SK-N-SH (cell line): ENCODE results near the gene HOXB5. TPM values are rescaled to one million over a fixed set of nuclear protein-coding genes. Genes with fewer than 3 reads are reported as not detected.

ENCODE experiments used
- CTCF ChIA-PET: fragments of 300-600, 350-600 bp; formaldehyde crosslinking; extraction: SDS; loops from one replicate; lab custom pipeline; 2021; lab: Yijun Ruan, JAX
- POLR2A ChIA-PET: fragments of 350-600 bp; sonication (Branson Sonifier 250); formaldehyde crosslinking; extraction: SDS; loops from one replicate; lab custom pipeline; 2020; ENCODE audit warnings: antibody characterized with exemption, inconsistent platforms; lab: Yijun Ruan, JAX
- DNase-seq: peaks from one replicate; pipeline ENCODE4 v3.0.0; 2012
- H2AFZ ChIP-seq: fragments of 200-600 bp; sonication (generic); 2 replicates; pipeline ENCODE4 v1.8.1; 2016; ENCODE audit warnings: antibody characterized with exemption, mild to moderate bottlenecking, low read depth
- H3F3A ChIP-seq: fragments of 200-600 bp; sonication (generic); replicated peaks from 2 replicates; pipeline ENCODE3; 2016; ENCODE audit warnings: antibody characterized with exemption, mild to moderate bottlenecking; ENCODE audit not compliant: insufficient read depth
- H3K27ac ChIP-seq, 2 experiments: fragments of 200-500 bp in 1 of 2; fragments of 200-600 bp in 1 of 2; sonication (Bioruptor generic) in 1 of 2; sonication (generic), shearing (Covaris generic) in 1 of 2; 2 replicates each; pipeline versions ENCODE4 v1.5.1 to v1.6.1; 2014 to 2016; ENCODE audit warnings: low read depth in 2 of 2, inconsistent platforms in 1 of 2, low read length in 1 of 2, mild to moderate bottlenecking in 1 of 2, mixed read lengths in 1 of 2
- H3K27me3 ChIP-seq: fragments of 200-600 bp; sonication (generic), shearing (Covaris generic); 2 replicates; pipeline ENCODE4 v1.6.1; 2016; ENCODE audit warnings: mixed run types; ENCODE audit not compliant: insufficient read depth
- H3K36me3 ChIP-seq, 2 experiments: fragments of 200-500 bp in 1 of 2; fragments of 200-600 bp in 1 of 2; sonication (Bioruptor generic) in 1 of 2; sonication (generic) in 1 of 2; replicated peaks in 1 of 2; 2 replicates each; pipeline versions ENCODE3 to v1.5.1; 2014 to 2016; ENCODE audit warnings: low read length in 1 of 2, mild to moderate bottlenecking in 1 of 2; ENCODE audit not compliant: insufficient read depth in 2 of 2, control insufficient read depth in 1 of 2
- H3K4me1 ChIP-seq, 2 experiments: fragments of 200-500 bp in 1 of 2; fragments of 200-600 bp in 1 of 2; sonication (Bioruptor generic) in 1 of 2; sonication (generic), shearing (Covaris generic) in 1 of 2; 2 replicates each; pipeline versions ENCODE4 v1.5.1 to v1.6.1; 2014 to 2016; ENCODE audit warnings: low read depth in 1 of 2, low read length in 1 of 2, mixed run types in 1 of 2; ENCODE audit not compliant: insufficient read depth in 2 of 2, control insufficient read depth in 1 of 2
- H3K4me2 ChIP-seq: fragments of 200-600 bp; sonication (generic), shearing (Covaris generic); 2 replicates; pipeline ENCODE4 v1.6.1; 2017; ENCODE audit warnings: mixed run types
- H3K4me3 ChIP-seq, 2 experiments: fragments of 200-500 bp in 1 of 2; fragments of 200-600 bp in 1 of 2; sonication (Bioruptor generic) in 1 of 2; sonication (generic), shearing (Covaris generic) in 1 of 2; 2 replicates each; pipeline versions ENCODE4 v1.5.1 to v1.8.1; 2014 to 2016; ENCODE audit warnings: low read depth in 2 of 2, inconsistent platforms in 1 of 2, low read length in 1 of 2, mild to moderate bottlenecking in 1 of 2, mixed read lengths in 1 of 2, moderate library complexity in 1 of 2
- H3K79me2 ChIP-seq: fragments of 200-600 bp; sonication (generic); 2 replicates; pipeline ENCODE4 v1.8.1; 2017; ENCODE audit warnings: mild to moderate bottlenecking; ENCODE audit not compliant: insufficient read depth
- H3K9ac ChIP-seq: fragments of 200-600 bp; sonication (generic); 2 replicates; pipeline ENCODE4 v1.6.1; 2017; ENCODE audit warnings: mixed run types
- H3K9me2 ChIP-seq: fragments of 200-600 bp; sonication (generic); 2 replicates; pipeline ENCODE4 v1.6.1; 2017; ENCODE audit warnings: mixed run types
- H3K9me3 ChIP-seq: fragments of 200-600 bp; sonication (generic); 2 replicates; pipeline ENCODE4 v1.6.1; 2017; ENCODE audit warnings: mixed run types, mild to moderate bottlenecking, moderate library complexity
- H4K20me1 ChIP-seq: fragments of 200-600 bp; sonication (generic); 2 replicates; pipeline ENCODE4 v1.6.1; 2017; ENCODE audit warnings: mild to moderate bottlenecking, mixed run types; ENCODE audit not compliant: insufficient read depth
- CTCF ChIP-seq: fragments of 200-600 bp; sonication (generic); IDR thresholded peaks from 2 replicates; pipeline ENCODE4 v1.6.1; 2017; ENCODE audit warnings: antibody characterized with exemption, mild to moderate bottlenecking, moderate library complexity
- EP300 ChIP-seq, 2 experiments: IDR thresholded peaks; 2 replicates each; pipeline versions ENCODE4 v1.4.0 to v1.6.1; 2012; ENCODE audit warnings: borderline replicate concordance in 1 of 2, low read depth in 1 of 2, low read length in 1 of 2
- FOSL2 ChIP-seq: IDR thresholded peaks from 2 replicates; pipeline ENCODE4 v1.4.0; 2012; ENCODE audit warnings: low read depth, mild to moderate bottlenecking, moderate library complexity, borderline replicate concordance
- MEF2A ChIP-seq: IDR thresholded peaks from 2 replicates; pipeline ENCODE4 v1.4.0; 2012; ENCODE audit warnings: low read depth, borderline replicate concordance
- MXI1 ChIP-seq: IDR thresholded peaks from 2 replicates; pipeline ENCODE4 v1.6.1; 2012; ENCODE audit warnings: mild to moderate bottlenecking, low read depth, low read length, improper control_type of control experiment
- NFIC ChIP-seq: IDR thresholded peaks from 2 replicates; pipeline ENCODE4 v1.4.0; 2012; ENCODE audit warnings: borderline replicate concordance
- POLR2AphosphoS5 ChIP-seq: IDR thresholded peaks from 2 replicates; pipeline ENCODE4 v1.6.1; 2012; ENCODE audit warnings: low read depth, low read length
- RAD21 ChIP-seq: IDR thresholded peaks from 2 replicates; pipeline ENCODE4 v1.6.1; 2012; ENCODE audit warnings: mild to moderate bottlenecking, low read length
- REST ChIP-seq: IDR thresholded peaks from 2 replicates; pipeline ENCODE4 v1.6.1; 2012; ENCODE audit warnings: mild to moderate bottlenecking, low read depth, low read length, moderate library complexity
- RFX5 ChIP-seq: IDR thresholded peaks from 2 replicates; pipeline ENCODE4 v1.6.1; 2012; ENCODE audit warnings: mild to moderate bottlenecking, improper control_type of control experiment, low read length
- RXRA ChIP-seq: IDR thresholded peaks from 2 replicates; pipeline ENCODE4 v1.4.0; 2012; ENCODE audit warnings: low read depth, mild to moderate bottlenecking, borderline replicate concordance
- SIN3A ChIP-seq: IDR thresholded peaks from 2 replicates; pipeline ENCODE4 v1.6.1; 2012; ENCODE audit warnings: low read depth, mild to moderate bottlenecking, low read length, moderate library complexity, borderline replicate concordance
- SMC3 ChIP-seq: IDR thresholded peaks from 2 replicates; pipeline ENCODE4 v1.6.1; 2012; ENCODE audit warnings: low read depth, low read length, improper control_type of control experiment
- TAF1 ChIP-seq: IDR thresholded peaks from 2 replicates; pipeline ENCODE4 v1.6.1; 2012; ENCODE audit warnings: low read depth, mild to moderate bottlenecking, low read length, moderate library complexity, borderline replicate concordance
- TEAD4 ChIP-seq: IDR thresholded peaks from 2 replicates; pipeline ENCODE4 v1.4.0; 2012; ENCODE audit warnings: mild to moderate bottlenecking, borderline replicate concordance; ENCODE audit not compliant: insufficient read depth
- WGBS: methylation state at CpG from one replicate; pipeline ENCODE4 v1.1.6; 2017; ENCODE audit warnings: low lambda C conversion rate; 5-methylcytosine and 5-hydroxymethylcytosine counted together
- polyA plus RNA-seq, 3 experiments: library from polyadenylated mRNA; depleted of rRNA; stranded (reverse); fragments of >200 nt; gene quantifications; 2 replicates each; pipeline ENCODE4 v1.2.3, GENCODE V29; 2012
- TF ChIP-seq, protein P1 (sequence below): fragments of 150-350 bp; IDR thresholded peaks from 2 replicates; pipeline ENCODE4 v1.6.1; 2017; ENCODE audit warnings: antibody characterized with exemption, low read length, low read depth, borderline replicate concordance
- TF ChIP-seq, protein P2 (sequence below): IDR thresholded peaks from 2 replicates; pipeline ENCODE4 v1.4.0; 2012; ENCODE audit warnings: low read depth
- TF ChIP-seq, protein P3 (sequence below): IDR thresholded peaks from 2 replicates; pipeline ENCODE4; 2012

HOXB5 gene
- polyA plus RNA-seq, 1 of the 3 experiments (the other 2 are of a cell fraction) = not detected

GRCh38 chr17:48627623-48628521 is 34.3 kb upstream of the HOXB5 start:
- Histone ChIP-seq H3K9me2 (no peaks in the 10 kb centered on the region), H3K27ac (no peak overlapping the region), H3K79me2 (no peaks in the 10 kb centered on the region), H4K20me1 (peaks cover 3% of the 10 kb centered on the region; the same call in 1 of the 2 replicates), H3K9me3 (no peaks in the 10 kb centered on the region), H3K4me1 (no peaks in the 10 kb centered on the region), H3F3A (no peaks in the 10 kb centered on the region), H3K27me3 (peaks cover 98% of the 10 kb centered on the region)
- DNase-seq = no peak
- CTCF ChIA-PET = interaction anchor here (1.1 to 7.6 kb wide), 7 partner anchors 8 to 257 kb away, joined by 3 to 50 read pairs (median 4); no protein-coding TSS in a partner anchor
- 15% methylated on average over 27 of the region's 27 CpGs for WGBS
- TF ChIP-seq SMC3 (no peak), TEAD4 (no peak), TAF1 (no peak), FOSL2 (no peak), RXRA (no peak), NFIC (no peak), MEF2A (no peak), EP300 (IDR thresholded peaks at IDR 0.05; ENCODE audit: borderline replicate concordance in 1 of 2, low read depth in 1 of 2, low read length in 1 of 2) (no peak), REST (no peak), POLR2AphosphoS5 (no peak), CTCF (no peak), RFX5 (no peak), SIN3A (no peak), MXI1 (no peak), RAD21 (no peak)
- TF ChIP-seq, protein P1, sequence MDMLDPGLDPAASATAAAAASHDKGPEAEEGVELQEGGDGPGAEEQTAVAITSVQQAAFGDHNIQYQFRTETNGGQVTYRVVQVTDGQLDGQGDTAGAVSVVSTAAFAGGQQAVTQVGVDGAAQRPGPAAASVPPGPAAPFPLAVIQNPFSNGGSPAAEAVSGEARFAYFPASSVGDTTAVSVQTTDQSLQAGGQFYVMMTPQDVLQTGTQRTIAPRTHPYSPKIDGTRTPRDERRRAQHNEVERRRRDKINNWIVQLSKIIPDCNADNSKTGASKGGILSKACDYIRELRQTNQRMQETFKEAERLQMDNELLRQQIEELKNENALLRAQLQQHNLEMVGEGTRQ = no peak
- TF ChIP-seq, protein P2, sequence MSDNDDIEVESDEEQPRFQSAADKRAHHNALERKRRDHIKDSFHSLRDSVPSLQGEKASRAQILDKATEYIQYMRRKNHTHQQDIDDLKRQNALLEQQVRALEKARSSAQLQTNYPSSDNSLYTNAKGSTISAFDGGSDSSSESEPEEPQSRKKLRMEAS = no peak
- TF ChIP-seq, protein P3, sequence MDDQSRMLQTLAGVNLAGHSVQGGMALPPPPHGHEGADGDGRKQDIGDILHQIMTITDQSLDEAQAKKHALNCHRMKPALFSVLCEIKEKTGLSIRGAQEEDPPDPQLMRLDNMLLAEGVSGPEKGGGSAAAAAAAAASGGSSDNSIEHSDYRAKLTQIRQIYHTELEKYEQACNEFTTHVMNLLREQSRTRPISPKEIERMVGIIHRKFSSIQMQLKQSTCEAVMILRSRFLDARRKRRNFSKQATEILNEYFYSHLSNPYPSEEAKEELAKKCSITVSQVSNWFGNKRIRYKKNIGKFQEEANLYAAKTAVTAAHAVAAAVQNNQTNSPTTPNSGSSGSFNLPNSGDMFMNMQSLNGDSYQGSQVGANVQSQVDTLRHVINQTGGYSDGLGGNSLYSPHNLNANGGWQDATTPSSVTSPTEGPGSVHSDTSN = no peak
- TF ChIP-seq, all 33 proteins: peak for 0
- H3K36me3 ChIP-seq = no peaks in the 10 kb centered on the region
- H3K9ac ChIP-seq = no peak overlapping the region
- POLR2A ChIA-PET = no interaction called here
- H3K4me3 ChIP-seq = no peak overlapping the region
- no peak overlapping the region for H2AFZ ChIP-seq
- no peak overlapping the region for H3K4me2 ChIP-seq
